ENCODE data around the gene APPL1. TPM values are rescaled to one million over a fixed set of nuclear protein-coding genes. Genes with fewer than 3 reads are reported as not detected.

The APPL1 gene, protein sequence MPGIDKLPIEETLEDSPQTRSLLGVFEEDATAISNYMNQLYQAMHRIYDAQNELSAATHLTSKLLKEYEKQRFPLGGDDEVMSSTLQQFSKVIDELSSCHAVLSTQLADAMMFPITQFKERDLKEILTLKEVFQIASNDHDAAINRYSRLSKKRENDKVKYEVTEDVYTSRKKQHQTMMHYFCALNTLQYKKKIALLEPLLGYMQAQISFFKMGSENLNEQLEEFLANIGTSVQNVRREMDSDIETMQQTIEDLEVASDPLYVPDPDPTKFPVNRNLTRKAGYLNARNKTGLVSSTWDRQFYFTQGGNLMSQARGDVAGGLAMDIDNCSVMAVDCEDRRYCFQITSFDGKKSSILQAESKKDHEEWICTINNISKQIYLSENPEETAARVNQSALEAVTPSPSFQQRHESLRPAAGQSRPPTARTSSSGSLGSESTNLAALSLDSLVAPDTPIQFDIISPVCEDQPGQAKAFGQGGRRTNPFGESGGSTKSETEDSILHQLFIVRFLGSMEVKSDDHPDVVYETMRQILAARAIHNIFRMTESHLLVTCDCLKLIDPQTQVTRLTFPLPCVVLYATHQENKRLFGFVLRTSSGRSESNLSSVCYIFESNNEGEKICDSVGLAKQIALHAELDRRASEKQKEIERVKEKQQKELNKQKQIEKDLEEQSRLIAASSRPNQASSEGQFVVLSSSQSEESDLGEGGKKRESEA
- 9.3 to 18.1 TPM (median 16.8 TPM) in 5 replicates for total RNA-seq (2022; extraction: Qiagen RNA extraction; ENCODE audit: low read depth)

DNA sequence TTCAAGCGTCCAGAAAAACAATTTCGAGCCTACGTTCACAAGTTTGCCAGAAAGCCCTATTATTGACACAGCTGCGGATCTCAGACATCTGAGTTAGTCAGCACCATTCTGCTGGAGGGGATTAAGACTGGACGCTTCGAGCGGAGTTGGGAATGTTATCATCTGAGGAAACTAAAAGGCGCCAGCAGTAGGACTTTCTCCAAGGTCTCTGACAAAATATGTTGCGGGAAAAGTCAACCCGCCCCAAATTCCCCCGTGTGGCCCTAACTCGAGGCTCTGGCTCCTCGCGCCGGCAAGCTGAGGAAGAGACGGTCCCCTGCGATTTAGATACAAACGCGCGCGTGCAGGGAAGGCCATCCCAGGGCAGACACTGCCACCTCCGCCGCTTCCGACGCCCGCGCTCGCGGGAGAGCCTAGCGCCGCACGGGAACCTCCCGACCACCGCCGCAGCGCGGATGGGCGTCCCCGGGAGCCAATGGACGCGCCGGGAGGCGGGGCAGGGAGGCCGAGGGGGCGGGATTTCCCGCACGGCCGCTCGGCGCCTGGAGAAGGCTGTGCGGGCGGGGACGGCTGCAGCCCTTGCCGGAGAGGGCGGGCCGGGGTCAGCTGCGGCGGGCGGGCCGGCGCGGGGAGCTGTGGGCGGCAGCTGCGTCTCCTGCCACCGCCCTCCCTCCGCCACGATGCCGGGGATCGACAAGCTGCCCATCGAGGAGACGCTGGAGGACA lies at the start of gene APPL1:
APPL1 (plus strand) TSS at position 526 of the 726 bp plus-strand sequence; CDS start at position 681, 155 bp downstream.

DNA sequence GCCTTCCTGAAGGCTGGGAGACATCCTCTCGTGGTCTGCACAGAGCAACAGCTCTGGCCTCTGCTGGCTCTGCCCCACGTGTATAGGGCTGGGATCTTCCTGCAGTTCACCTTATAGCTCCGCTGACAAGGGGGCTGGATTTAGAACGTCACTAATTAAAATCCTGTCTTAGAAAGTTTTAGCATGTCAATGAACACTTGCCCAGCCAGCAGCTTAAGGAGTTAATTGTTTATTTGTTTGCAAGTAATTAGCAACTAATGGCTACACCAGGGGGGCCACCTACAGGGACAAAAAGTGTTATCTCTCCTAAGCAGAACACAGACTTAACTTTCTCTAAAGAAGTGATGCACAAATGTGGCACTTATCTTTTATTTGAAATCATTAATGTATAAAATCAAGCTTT lies 27.6 kb upstream of the APPL1 start, which contains the start of gene HESX1:
HESX1 (minus strand) TSS at position 84 of the 403 bp plus-strand sequence; CDS start at position 24, 60 bp downstream.

DNA sequence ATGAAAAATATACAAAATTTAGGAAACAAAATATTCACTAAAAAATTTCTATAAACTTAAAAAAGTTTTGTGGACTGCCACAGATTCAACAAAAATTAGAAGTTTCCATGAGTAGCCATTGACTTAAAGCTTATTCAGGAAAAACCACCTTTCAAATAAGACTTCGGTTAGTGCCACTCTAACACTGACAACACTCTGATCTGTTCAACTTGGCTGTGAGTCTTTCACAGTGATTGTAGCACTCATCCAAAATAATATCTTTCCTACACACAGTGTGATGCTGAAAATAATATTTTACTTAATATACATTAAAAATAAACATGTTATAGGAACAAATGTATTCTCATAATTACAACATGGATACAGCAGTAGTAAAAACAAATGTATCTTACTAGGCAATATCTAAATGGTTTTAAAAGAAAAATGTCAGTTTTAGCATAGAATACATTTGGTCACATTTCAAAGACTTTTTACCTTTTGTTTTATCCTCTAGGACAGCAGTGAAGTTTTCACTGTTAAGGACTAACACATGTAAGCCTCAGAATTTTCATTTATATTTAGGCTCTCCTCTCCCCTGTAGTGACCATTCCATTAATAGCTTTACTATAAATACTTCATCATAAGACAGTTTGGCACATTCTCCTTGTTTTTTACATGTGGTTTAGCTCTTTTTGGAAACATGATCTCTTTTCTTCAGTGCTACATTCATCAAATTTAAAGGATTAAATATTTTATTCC lies 64.8 kb downstream of the APPL1 start, which contains the start of gene ASB14:
ASB14 (minus strand) TSS at position 527 of the 738 bp plus-strand sequence. CDS start 652 bp downstream, outside the sequence.

Other genes with a start within 250 kb of the APPL1 start
- 0.46 to 0.66 TPM (median 0.54 TPM) in 5 replicates for gene SPATA12, start 167.1 kb upstream of the APPL1 start, total RNA-seq (2022; extraction: Qiagen RNA extraction; ENCODE audit: low read depth)
- gene IL17RD, start 62.4 kb upstream of the APPL1 start, total RNA-seq (2022; extraction: Qiagen RNA extraction; ENCODE audit: low read depth): 0.70 to 1.3 TPM (median 0.90 TPM) in 5 replicates
- 0.23 to 0.26 TPM (median 0.24 TPM) in 3 of 5 replicates, not detected in the others for gene HESX1, start 27.8 kb upstream of the APPL1 start, total RNA-seq (2022; extraction: Qiagen RNA extraction; ENCODE audit: low read depth)
- not detected in 5 replicates for gene ASB14, start 65.0 kb downstream of the APPL1 start, total RNA-seq (2022; extraction: Qiagen RNA extraction; ENCODE audit: low read depth)

All from A549 treated with RU486 at 1 μM for 4 hours (cell line).